ENCODE data around the gene CHAF1A. TPM values are rescaled to one million over a fixed set of nuclear protein-coding genes. Genes with fewer than 3 reads are reported as not detected.
A peak's percentile ranks its signal among the peaks of the same experiment; 100 is the strongest.

CHAF1A gene
- total and polyA plus RNA-seq, 3 donors from 2014 or later = 24.1 to 37.7 (median 28.6) TPM

GRCh38 chr19:4385291-4386040, 17.0 kb upstream of the CHAF1A start:
- Histone ChIP-seq H3K9me3 (no peaks in the 10 kb centered on the region), H3K27ac (no peak overlapping the region), H3K36me3 (ENCODE audit: low read depth, missing control alignments) (no peaks in the 10 kb centered on the region), H3K27me3 (no peaks in the 10 kb centered on the region), H3K4me3 (no peak overlapping the region), H3K4me1 (peaks cover 34% of the 10 kb centered on the region)
- intact Hi-C loops (cut with DNase I; ENCODE audit: low total_unique reads) = no loop called here
- DNase-seq = no peak
- no peak for TF ChIP-seq CTCF (IDR thresholded peaks at IDR 0.05)
- no peak for TF ChIP-seq POLR2A (IDR thresholded peaks at IDR 0.05)
- 72 to 73% methylated on average over 13 to 15 of the region's 15 CpGs for WGBS, 2 donors

- Histone ChIP-seq H3K4me1 (peaks cover 40% of the 10 kb centered on the region), H3K9me3 (no peaks in the 10 kb centered on the region), H3K36me3 (ENCODE audit: low read depth, missing control alignments) (no peaks in the 10 kb centered on the region), H3K27ac (no peak overlapping the region), H3K4me3 (no peak overlapping the region), H3K27me3 (no peaks in the 10 kb centered on the region)
- 75 to 78% methylated on average over 13 of the region's 13 CpGs for WGBS, 2 donors
- TF ChIP-seq CTCF (IDR thresholded peaks at IDR 0.05) (peak in 1 of 3 experiments; percentile 22), POLR2A (IDR thresholded peaks at IDR 0.05) (no peak)
- intact Hi-C loops (cut with DNase I; ENCODE audit: low total_unique reads) = no loop called here
- DNase-seq = no peak
Measured at GRCh38 chr19:4386041-4386782, 16.2 kb upstream of the CHAF1A start.

- intact Hi-C loops (cut with DNase I; ENCODE audit: low total_unique reads) = no loop called here
- no peak overlapping the region for H3K4me3 ChIP-seq
- 66 to 76% methylated on average over 11 to 16 of the region's 16 CpGs for WGBS, 2 donors
Measured at GRCh38 chr19:4388337-4389063, 13.9 kb upstream of the CHAF1A start.

GRCh38 chr19:4389064-4389375, 13.4 kb upstream of the CHAF1A start:
- Histone ChIP-seq H3K27me3 (no peaks in the 10 kb centered on the region), H3K36me3 (ENCODE audit: low read depth, missing control alignments) (no peaks in the 10 kb centered on the region), H3K4me1 (peaks cover 64% of the 10 kb centered on the region), H3K9me3 (no peaks in the 10 kb centered on the region), H3K4me3 (no peak overlapping the region), H3K27ac (peak overlapping the region; percentile 40 to 64)
- DNase-seq = no peak
- intact Hi-C loops (cut with DNase I; ENCODE audit: low total_unique reads) = no loop called here
- no peak for TF ChIP-seq CTCF (IDR thresholded peaks at IDR 0.05)
- TF ChIP-seq POLR2A (IDR thresholded peaks at IDR 0.05) = no peak
- WGBS, 2 donors = 68 to 77% methylated on average over 8 to 9 of the region's 9 CpGs

More at GRCh38 chr19:4388337-4389063, 13.9 kb upstream of the CHAF1A start:
- Histone ChIP-seq H3K9me3 (no peaks in the 10 kb centered on the region), H3K27me3 (no peaks in the 10 kb centered on the region), H3K27ac (peak overlapping the region; percentile 40 to 64), H3K4me1 (peaks cover 59% of the 10 kb centered on the region), H3K36me3 (ENCODE audit: low read depth, missing control alignments) (no peaks in the 10 kb centered on the region)
- no peak for TF ChIP-seq CTCF (IDR thresholded peaks at IDR 0.05)
- TF ChIP-seq POLR2A (IDR thresholded peaks at IDR 0.05) = no peak
- DNase-seq = peak; percentile 63
